ENCODE data around the gene SYT17.

SYT17 gene

GRCh38 chr16:19232988-19233387, 64.9 kb downstream of the SYT17 start:
- H3K4me3 ChIP-seq (ENCODE audit: low read depth, low read length): no peak overlapping the region
- TF ChIP-seq CTCF (IDR thresholded peaks at IDR 0.05; ENCODE audit: low read depth, low read length, missing control alignments): no peak
- DNase-seq (ENCODE audit: low read depth): no peak

GRCh38 chr16:19235478-19235877, 67.4 kb downstream of the SYT17 start:
- DNase-seq (ENCODE audit: low read depth): no peak
- TF ChIP-seq CTCF (IDR thresholded peaks at IDR 0.05; ENCODE audit: low read depth, low read length, missing control alignments): no peak
- no peak overlapping the region for H3K4me3 ChIP-seq (ENCODE audit: low read depth, low read length)

- no peak for TF ChIP-seq CTCF (IDR thresholded peaks at IDR 0.05; ENCODE audit: low read depth, low read length, missing control alignments)
- H3K4me3 ChIP-seq (ENCODE audit: low read depth, low read length): no peak overlapping the region
- DNase-seq (ENCODE audit: low read depth): no peak
Measured at GRCh38 chr16:19235886-19236285, 67.8 kb downstream of the SYT17 start.

- DNase-seq (ENCODE audit: low read depth): no peak
- TF ChIP-seq CTCF (IDR thresholded peaks at IDR 0.05; ENCODE audit: low read depth, low read length, missing control alignments): no peak
- H3K4me3 ChIP-seq (ENCODE audit: low read depth, low read length): no peak overlapping the region
Measured at GRCh38 chr16:19236561-19237209, 68.6 kb downstream of the SYT17 start.

- TF ChIP-seq CTCF (IDR thresholded peaks at IDR 0.05; ENCODE audit: low read depth, low read length, missing control alignments): no peak
- no peak overlapping the region for H3K4me3 ChIP-seq (ENCODE audit: low read depth, low read length)
- DNase-seq (ENCODE audit: low read depth): no peak
Measured at GRCh38 chr16:19238406-19238805, 70.4 kb downstream of the SYT17 start.

- no peak for TF ChIP-seq CTCF (IDR thresholded peaks at IDR 0.05; ENCODE audit: low read depth, low read length, missing control alignments)
- no peak for DNase-seq (ENCODE audit: low read depth)
- H3K4me3 ChIP-seq (ENCODE audit: low read depth, low read length): no peak overlapping the region
Measured at GRCh38 chr16:19239511-19240155, 71.6 kb downstream of the SYT17 start.

GRCh38 chr16:19240494-19240893, 72.5 kb downstream of the SYT17 start:
- no peak for DNase-seq (ENCODE audit: low read depth)
- TF ChIP-seq CTCF (IDR thresholded peaks at IDR 0.05; ENCODE audit: low read depth, low read length, missing control alignments): no peak
- no peak overlapping the region for H3K4me3 ChIP-seq (ENCODE audit: low read depth, low read length)

Data from GM12864 (cell line).